Fibroblast of the aortic adventitia (primary cell): ENCODE results near the gene WDR33. TPM values are rescaled to one million over a fixed set of nuclear protein-coding genes. Genes with fewer than 3 reads are reported as not detected.

Experiments used
- DNase-seq: peaks from one replicate; pipeline ENCODE4 v3.0.0-alpha.2; 2010; ENCODE audit warnings: low read depth
- H3K4me3 ChIP-seq: 2 replicates; pipeline ENCODE4 v1.5.1; 2011; ENCODE audit warnings: low read depth, mild to moderate bottlenecking, control low read depth, low read length, moderate library complexity
- total RNA-seq: library from RNA; depleted of rRNA; stranded (reverse); fragments of >200 nt; gene quantifications from 2 replicates; pipeline ENCODE4 v1.2.3, GENCODE V29; 2012; ENCODE audit warnings: low replicate concordance
- TF ChIP-seq, protein P1 (sequence below): IDR thresholded peaks from 2 replicates; pipeline ENCODE4 v1.5.1; 2011; ENCODE audit warnings: mild to moderate bottlenecking, low read length, control low read depth, inconsistent platforms; ENCODE audit not compliant: insufficient read depth

WDR33 gene
- total RNA-seq, 1 donor = 34.4 TPM

- TF ChIP-seq, protein P1, sequence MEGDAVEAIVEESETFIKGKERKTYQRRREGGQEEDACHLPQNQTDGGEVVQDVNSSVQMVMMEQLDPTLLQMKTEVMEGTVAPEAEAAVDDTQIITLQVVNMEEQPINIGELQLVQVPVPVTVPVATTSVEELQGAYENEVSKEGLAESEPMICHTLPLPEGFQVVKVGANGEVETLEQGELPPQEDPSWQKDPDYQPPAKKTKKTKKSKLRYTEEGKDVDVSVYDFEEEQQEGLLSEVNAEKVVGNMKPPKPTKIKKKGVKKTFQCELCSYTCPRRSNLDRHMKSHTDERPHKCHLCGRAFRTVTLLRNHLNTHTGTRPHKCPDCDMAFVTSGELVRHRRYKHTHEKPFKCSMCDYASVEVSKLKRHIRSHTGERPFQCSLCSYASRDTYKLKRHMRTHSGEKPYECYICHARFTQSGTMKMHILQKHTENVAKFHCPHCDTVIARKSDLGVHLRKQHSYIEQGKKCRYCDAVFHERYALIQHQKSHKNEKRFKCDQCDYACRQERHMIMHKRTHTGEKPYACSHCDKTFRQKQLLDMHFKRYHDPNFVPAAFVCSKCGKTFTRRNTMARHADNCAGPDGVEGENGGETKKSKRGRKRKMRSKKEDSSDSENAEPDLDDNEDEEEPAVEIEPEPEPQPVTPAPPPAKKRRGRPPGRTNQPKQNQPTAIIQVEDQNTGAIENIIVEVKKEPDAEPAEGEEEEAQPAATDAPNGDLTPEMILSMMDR = no peak
- no peak overlapping the region for H3K4me3 ChIP-seq
- DNase-seq = peak; percentile 39
These were observed 102.9 kb downstream of the WDR33 start for GRCh38 chr2:127707890-127708648.

GRCh38 chr2:127706215-127706990 lies 104.6 kb downstream of the WDR33 start:
- TF ChIP-seq, protein P1 = no peak

DNA sequence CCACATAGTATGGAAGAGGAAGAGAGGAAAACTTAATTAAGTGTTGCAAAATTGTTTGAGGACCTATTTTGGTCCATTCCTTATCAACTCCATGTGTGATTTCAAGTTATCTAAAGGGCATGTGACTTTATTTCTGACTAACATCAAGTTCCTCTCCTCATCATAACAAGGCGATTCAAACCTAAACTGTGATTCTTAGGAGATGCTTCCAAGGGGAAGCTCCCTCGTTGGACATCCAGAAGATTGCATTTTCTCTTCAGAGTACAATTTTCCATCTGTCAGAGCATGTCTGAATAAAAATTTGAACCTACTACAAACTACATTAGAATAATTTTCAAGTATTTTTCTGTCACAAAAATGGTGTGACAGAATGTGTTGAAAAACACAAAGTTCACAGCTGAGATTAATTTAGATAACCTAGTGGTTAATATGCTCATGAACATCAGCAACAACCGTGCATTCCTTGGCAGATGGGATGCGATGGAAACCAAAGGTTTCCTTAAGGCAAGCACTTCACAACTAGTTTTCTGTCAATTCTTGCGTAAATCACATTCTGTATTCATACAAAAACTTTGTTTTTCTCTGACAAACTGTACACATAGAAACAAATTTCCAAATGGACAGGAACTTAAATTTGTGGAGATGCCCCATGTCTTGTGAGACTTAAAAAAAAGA lies 105.4 kb downstream of the WDR33 start:
- no peak overlapping the region for H3K4me3 ChIP-seq
- TF ChIP-seq, protein P1 = no peak
- DNase-seq = peak; percentile 89

More at GRCh38 chr2:127706215-127706990, 104.6 kb downstream of the WDR33 start:
- no peak overlapping the region for H3K4me3 ChIP-seq
- no peak for DNase-seq

- TF ChIP-seq, protein P1 = no peak
- H3K4me3 ChIP-seq = no peak overlapping the region
- no peak for DNase-seq
These were observed 106.2 kb downstream of the WDR33 start for GRCh38 chr2:127704641-127705390.

DNA sequence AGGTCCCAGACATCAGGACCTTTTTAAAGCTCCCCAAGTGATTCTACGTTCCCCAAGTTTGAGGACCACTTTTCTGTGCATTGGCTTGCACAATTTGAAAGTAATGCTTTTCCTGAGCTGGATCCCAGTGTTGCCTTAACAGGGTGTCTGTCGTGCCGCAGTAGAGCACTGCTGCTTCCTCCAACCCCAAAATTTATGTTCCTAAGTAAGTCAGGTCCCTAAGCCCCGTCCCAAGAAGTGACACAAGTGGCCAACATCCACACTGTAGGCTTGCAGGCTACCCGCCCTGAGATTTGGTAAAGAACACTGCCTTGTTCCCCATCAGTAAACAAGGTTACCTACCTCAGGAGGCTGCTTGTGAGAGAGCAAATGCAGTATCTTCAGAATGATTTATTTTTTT lies 107.7 kb downstream of the WDR33 start:
- TF ChIP-seq, protein P1 = no peak
- no peak for DNase-seq
- no peak overlapping the region for H3K4me3 ChIP-seq

- no peak for DNase-seq
- TF ChIP-seq, protein P1 = no peak
- peak overlapping the region; percentile 82 for H3K4me3 ChIP-seq
These were observed 108.5 kb downstream of the WDR33 start for GRCh38 chr2:127702395-127703009.
